Measurements from ENCODE around the gene PTDSS2.
"Not testable (repeated sequence)": the region's sequence is repeated elsewhere in the genome, so short reads cannot be mapped to it uniquely, and the experiment has no call there.

Gene PTDSS2

GRCh38 chr11:449889-450808 lies at the start of gene PTDSS2:
Gene PTDSS2, plus strand, starts transcription at chr11:450279. Its CDS starts 177 bp downstream, at chr11:450456.
- DNase-seq (ENCODE audit: low read depth) = peak; percentile 83

GRCh38 chr11:401196-401595 lies 48.9 kb upstream of the PTDSS2 start:
- not testable (repeated sequence) for DNase-seq (ENCODE audit: low read depth)

- DNase-seq (ENCODE audit: low read depth) = no peak
Observed at GRCh38 chr11:403021-403760, 46.9 kb upstream of the PTDSS2 start.

- no peak for DNase-seq (ENCODE audit: low read depth)
Observed at GRCh38 chr11:403761-404431, 46.2 kb upstream of the PTDSS2 start.

- no peak for DNase-seq (ENCODE audit: low read depth)
Observed at GRCh38 chr11:404551-405264, 45.4 kb upstream of the PTDSS2 start.

GRCh38 chr11:405323-405953 lies 44.6 kb upstream of the PTDSS2 start:
- DNase-seq (ENCODE audit: low read depth) = no peak

- DNase-seq (ENCODE audit: low read depth) = no peak
Observed at GRCh38 chr11:405954-406795, 43.9 kb upstream of the PTDSS2 start.

- peak; percentile 35 for DNase-seq (ENCODE audit: low read depth)
Observed at GRCh38 chr11:406796-407650, 43.1 kb upstream of the PTDSS2 start.

GRCh38 chr11:407651-408123 lies 42.4 kb upstream of the PTDSS2 start:
- no peak for DNase-seq (ENCODE audit: low read depth)

GRCh38 chr11:408154-409007 lies 41.7 kb upstream of the PTDSS2 start:
- DNase-seq (ENCODE audit: low read depth) = no peak

- DNase-seq (ENCODE audit: low read depth) = no peak
Observed at GRCh38 chr11:409008-409599, 41.0 kb upstream of the PTDSS2 start.

GRCh38 chr11:409600-410483 lies 40.2 kb upstream of the PTDSS2 start:
- DNase-seq (ENCODE audit: low read depth) = no peak

- not testable (repeated sequence) for DNase-seq (ENCODE audit: low read depth)
Observed at GRCh38 chr11:410711-411110, 39.4 kb upstream of the PTDSS2 start.

- DNase-seq (ENCODE audit: low read depth) = not testable (repeated sequence)
Observed at GRCh38 chr11:411520-411919, 38.6 kb upstream of the PTDSS2 start.

- no peak for DNase-seq (ENCODE audit: low read depth)
Observed at GRCh38 chr11:412641-413119, 37.4 kb upstream of the PTDSS2 start.

Measured in GM04504 (cell line).